ENCODE data around the gene CCDC200.
"Not testable (repeated sequence)": the region's sequence is repeated elsewhere in the genome, so short reads cannot be mapped to it uniquely, and the experiment has no call there.

DNA sequence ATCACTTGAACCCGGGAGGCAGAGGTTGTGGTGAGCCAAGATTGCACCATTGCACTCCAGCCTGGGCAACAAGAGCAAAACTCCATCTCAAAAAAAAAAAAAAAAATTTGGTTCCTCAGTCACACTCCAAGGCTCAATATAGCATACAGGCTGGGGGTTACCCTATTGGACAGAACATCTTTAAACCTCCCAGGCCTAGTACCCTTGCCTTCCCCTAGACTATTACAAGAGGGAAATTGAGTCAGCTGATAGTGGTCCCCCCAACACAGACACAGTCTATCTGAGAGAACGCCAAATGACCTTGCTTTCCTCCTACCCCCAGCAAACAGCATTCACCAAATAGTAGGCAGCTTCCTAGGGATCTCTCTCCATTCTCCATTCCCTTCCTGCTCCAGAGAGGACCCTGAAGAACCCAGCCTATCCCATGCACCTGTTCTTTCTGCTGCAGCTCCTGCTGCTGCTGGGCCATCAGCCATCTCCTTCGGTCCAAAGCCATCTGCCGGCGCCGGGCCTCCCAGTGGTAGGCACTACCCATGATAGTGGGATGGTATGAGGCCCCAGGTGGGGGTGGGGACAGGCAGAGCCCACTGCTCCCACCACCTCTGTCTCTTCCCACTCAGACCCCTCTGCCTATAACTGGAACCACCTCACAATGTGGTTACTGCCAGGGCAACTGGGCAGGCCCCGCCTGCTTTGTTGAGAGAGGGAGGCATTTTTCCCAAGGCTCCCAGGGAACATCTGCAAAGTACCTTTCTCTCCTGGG is at the start of gene CCDC200:
- TF ChIP-seq POLR2A (IDR thresholded peaks at IDR 0.05): not testable (repeated sequence)
- TF ChIP-seq, protein P1, sequence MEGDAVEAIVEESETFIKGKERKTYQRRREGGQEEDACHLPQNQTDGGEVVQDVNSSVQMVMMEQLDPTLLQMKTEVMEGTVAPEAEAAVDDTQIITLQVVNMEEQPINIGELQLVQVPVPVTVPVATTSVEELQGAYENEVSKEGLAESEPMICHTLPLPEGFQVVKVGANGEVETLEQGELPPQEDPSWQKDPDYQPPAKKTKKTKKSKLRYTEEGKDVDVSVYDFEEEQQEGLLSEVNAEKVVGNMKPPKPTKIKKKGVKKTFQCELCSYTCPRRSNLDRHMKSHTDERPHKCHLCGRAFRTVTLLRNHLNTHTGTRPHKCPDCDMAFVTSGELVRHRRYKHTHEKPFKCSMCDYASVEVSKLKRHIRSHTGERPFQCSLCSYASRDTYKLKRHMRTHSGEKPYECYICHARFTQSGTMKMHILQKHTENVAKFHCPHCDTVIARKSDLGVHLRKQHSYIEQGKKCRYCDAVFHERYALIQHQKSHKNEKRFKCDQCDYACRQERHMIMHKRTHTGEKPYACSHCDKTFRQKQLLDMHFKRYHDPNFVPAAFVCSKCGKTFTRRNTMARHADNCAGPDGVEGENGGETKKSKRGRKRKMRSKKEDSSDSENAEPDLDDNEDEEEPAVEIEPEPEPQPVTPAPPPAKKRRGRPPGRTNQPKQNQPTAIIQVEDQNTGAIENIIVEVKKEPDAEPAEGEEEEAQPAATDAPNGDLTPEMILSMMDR (IDR thresholded peaks at IDR 0.05): not testable (repeated sequence)
